ENCODE data around the gene COG7.
A peak's percentile ranks its signal among the peaks of the same experiment; 100 is the strongest.
"Not testable (repeated sequence)": the region's sequence is repeated elsewhere in the genome, so short reads cannot be mapped to it uniquely, and the experiment has no call there.

Gene COG7

GRCh38 chr16:23466162-23466885 is 13.3 kb upstream of the COG7 start:
- Histone ChIP-seq H3K4me3 (ENCODE audit: low read length) (no peak overlapping the region), H3K9ac (ENCODE audit: low read length) (no peak overlapping the region), H3K36me3 (ENCODE audit: control insufficient read depth, insufficient read depth, low read length) (peaks cover 5% of the 10 kb centered on the region), H3K27me3 (ENCODE audit: control insufficient read depth, insufficient read depth, low read length) (no peaks in the 10 kb centered on the region), H3K4me1 (ENCODE audit: control insufficient read depth, insufficient read depth, low read length) (peaks cover 3% of the 10 kb centered on the region), H3K9me3 (ENCODE audit: control insufficient read depth, low read length) (no peaks in the 10 kb centered on the region)

DNA sequence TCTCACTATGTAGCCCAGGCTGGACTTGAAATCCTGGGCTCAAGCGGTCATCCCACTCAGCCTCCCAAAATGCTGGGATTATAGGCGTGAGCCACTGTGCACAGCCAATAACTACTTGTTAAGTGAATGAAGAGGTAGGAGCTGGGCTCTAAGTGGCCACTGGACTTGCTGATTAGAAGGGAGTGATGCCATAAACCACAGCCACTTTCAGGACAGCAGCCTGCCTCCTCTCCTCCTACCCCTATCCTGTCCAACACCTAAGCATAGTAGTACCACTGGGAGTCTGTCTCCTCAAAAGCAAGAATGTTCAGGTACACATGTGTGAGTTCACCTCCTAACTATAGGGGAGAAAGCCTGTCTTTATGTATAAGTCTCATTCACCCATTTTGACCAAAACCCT is 12.2 kb upstream of the COG7 start:
- peaks cover 3% of the 10 kb centered on the region for H3K4me1 ChIP-seq (ENCODE audit: control insufficient read depth, insufficient read depth, low read length)

DNA sequence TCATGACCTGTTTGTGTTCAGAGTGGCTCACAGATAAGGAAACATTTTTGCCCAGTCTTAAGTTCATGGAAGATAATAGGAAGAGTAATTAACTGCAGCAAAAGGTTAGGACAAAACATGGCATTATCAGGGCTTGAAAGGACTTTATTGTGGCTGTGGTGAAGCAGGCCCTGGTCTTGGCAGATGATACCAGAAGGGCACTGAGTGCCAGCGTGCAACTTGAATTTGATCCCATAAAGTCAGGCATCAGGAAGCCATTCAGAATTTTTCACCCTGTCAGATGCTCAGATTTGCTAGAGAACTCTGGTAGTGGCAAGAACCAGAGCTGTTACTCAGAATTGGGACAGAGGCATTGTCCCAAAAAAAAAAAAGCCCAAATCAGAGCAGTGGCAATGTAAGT is 11.2 kb upstream of the COG7 start:
- peaks cover 3% of the 10 kb centered on the region for H3K4me1 ChIP-seq (ENCODE audit: control insufficient read depth, insufficient read depth, low read length)
- H3K36me3 ChIP-seq (ENCODE audit: control insufficient read depth, insufficient read depth, low read length), result peaks cover 5% of the 10 kb centered on the region
- H3K27me3 ChIP-seq (ENCODE audit: control insufficient read depth, insufficient read depth, low read length), result no peaks in the 10 kb centered on the region
- no peaks in the 10 kb centered on the region for H3K9me3 ChIP-seq (ENCODE audit: control insufficient read depth, low read length)
- H3K9ac ChIP-seq (ENCODE audit: low read length), result no peak overlapping the region
- no peak overlapping the region for H3K4me3 ChIP-seq (ENCODE audit: low read length)

More for the DNA sequence above, 12.2 kb upstream of the COG7 start:
- Histone ChIP-seq H3K9ac (ENCODE audit: low read length) (no peak overlapping the region), H3K4me3 (ENCODE audit: low read length) (no peak overlapping the region), H3K36me3 (ENCODE audit: control insufficient read depth, insufficient read depth, low read length) (peaks cover 5% of the 10 kb centered on the region), H3K27me3 (ENCODE audit: control insufficient read depth, insufficient read depth, low read length) (no peaks in the 10 kb centered on the region), H3K9me3 (ENCODE audit: control insufficient read depth, low read length) (no peaks in the 10 kb centered on the region)

- H3K9me3 ChIP-seq (ENCODE audit: control insufficient read depth, low read length); H3K9ac ChIP-seq (ENCODE audit: low read length); H3K36me3 ChIP-seq (ENCODE audit: control insufficient read depth, insufficient read depth, low read length); H3K4me3 ChIP-seq (ENCODE audit: low read length); H3K27me3 ChIP-seq (ENCODE audit: control insufficient read depth, insufficient read depth, low read length); H3K4me1 ChIP-seq (ENCODE audit: control insufficient read depth, insufficient read depth, low read length): not testable (repeated sequence)
These were observed 10.0 kb upstream of the COG7 start for GRCh38 chr16:23462994-23463393.

- peak overlapping the region; percentile 91 for H3K9ac ChIP-seq (ENCODE audit: low read length)
- no peaks in the 10 kb centered on the region for H3K27me3 ChIP-seq (ENCODE audit: control insufficient read depth, insufficient read depth, low read length)
- H3K4me3 ChIP-seq (ENCODE audit: low read length), result peak overlapping the region; percentile 81
- H3K9me3 ChIP-seq (ENCODE audit: control insufficient read depth, low read length), result no peaks in the 10 kb centered on the region
- H3K4me1 ChIP-seq (ENCODE audit: control insufficient read depth, insufficient read depth, low read length), result peaks cover 9% of the 10 kb centered on the region
- no peaks in the 10 kb centered on the region for H3K36me3 ChIP-seq (ENCODE audit: control insufficient read depth, insufficient read depth, low read length)
These were observed 506 bp upstream of the COG7 start for GRCh38 chr16:23453338-23454052.

DNA sequence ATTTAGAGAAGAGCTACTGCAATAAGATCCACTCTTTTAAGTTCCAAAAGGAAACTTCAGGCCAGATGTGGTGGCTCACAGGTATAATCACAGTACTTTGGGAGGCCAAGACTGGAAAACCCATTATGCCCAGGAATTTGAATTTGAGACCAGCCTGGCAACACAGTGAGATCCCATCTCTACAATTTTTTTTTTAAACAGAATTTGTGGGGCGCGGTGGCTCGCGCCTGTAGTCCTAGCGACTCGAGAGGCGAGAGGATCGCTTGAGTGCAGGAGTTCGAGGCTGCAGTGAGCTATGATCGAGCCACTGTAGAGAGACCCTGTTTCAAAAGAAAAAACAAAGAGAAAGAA is 793 bp downstream of the COG7 start:
- Histone ChIP-seq H3K9ac (ENCODE audit: low read length) (peak overlapping the region; percentile 91), H3K36me3 (ENCODE audit: control insufficient read depth, insufficient read depth, low read length) (no peaks in the 10 kb centered on the region), H3K9me3 (ENCODE audit: control insufficient read depth, low read length) (no peaks in the 10 kb centered on the region), H3K27me3 (ENCODE audit: control insufficient read depth, insufficient read depth, low read length) (no peaks in the 10 kb centered on the region), H3K4me3 (ENCODE audit: low read length) (peak overlapping the region; percentile 81), H3K4me1 (ENCODE audit: control insufficient read depth, insufficient read depth, low read length) (peaks cover 14% of the 10 kb centered on the region)

DNA sequence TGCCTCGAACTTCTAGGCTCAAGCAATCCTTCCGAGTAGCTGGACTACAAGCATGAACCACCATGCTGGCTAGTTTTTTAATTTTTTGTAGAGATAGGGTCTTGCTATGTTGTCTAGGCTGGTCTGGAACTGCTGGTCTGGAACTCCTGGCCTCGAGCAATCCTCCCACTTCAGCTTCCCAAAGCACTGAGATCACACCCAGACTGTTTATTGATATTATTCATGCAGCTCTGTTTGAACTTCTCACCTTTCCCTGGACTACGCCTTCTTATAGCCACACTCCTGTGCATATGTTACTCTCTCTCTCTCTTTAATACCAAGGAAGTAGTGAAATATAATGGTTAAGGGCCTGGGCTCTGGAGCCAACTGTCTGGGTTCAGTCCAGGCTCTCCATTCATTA is 4.6 kb downstream of the COG7 start:
- H3K9ac ChIP-seq (ENCODE audit: low read length), result no peak overlapping the region
- no peaks in the 10 kb centered on the region for H3K9me3 ChIP-seq (ENCODE audit: control insufficient read depth, low read length)
- H3K4me1 ChIP-seq (ENCODE audit: control insufficient read depth, insufficient read depth, low read length), result peaks cover 14% of the 10 kb centered on the region
- no peaks in the 10 kb centered on the region for H3K36me3 ChIP-seq (ENCODE audit: control insufficient read depth, insufficient read depth, low read length)
- no peaks in the 10 kb centered on the region for H3K27me3 ChIP-seq (ENCODE audit: control insufficient read depth, insufficient read depth, low read length)
- H3K4me3 ChIP-seq (ENCODE audit: low read length), result no peak overlapping the region

DNA sequence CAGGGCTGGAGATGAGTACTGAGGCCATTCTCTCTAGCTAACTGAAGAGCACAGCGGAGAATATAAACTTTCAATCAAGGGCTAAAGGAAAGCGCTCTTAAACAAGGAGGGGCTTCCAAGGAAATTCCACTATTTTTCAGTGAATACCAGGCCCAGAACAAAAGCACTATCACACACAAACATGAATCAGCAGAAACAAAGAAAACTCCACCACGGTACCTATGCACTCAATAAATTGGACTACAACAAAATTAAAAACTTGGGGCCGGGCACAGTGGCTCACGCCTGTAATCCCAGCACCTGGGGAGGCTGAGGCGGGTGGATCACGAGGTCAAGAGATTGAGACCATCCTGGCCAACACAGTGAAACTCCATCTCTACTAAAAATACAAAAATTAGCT is 15.4 kb downstream of the COG7 start:
- H3K9ac ChIP-seq (ENCODE audit: low read length); H3K27me3 ChIP-seq (ENCODE audit: control insufficient read depth, insufficient read depth, low read length); H3K36me3 ChIP-seq (ENCODE audit: control insufficient read depth, insufficient read depth, low read length); H3K9me3 ChIP-seq (ENCODE audit: control insufficient read depth, low read length); H3K4me3 ChIP-seq (ENCODE audit: low read length): not testable (repeated sequence)
- peaks cover 25% of the 10 kb centered on the region for H3K4me1 ChIP-seq (ENCODE audit: control insufficient read depth, insufficient read depth, low read length)

GRCh38 chr16:23436951-23437350 is 16.0 kb downstream of the COG7 start:
- H3K4me3 ChIP-seq (ENCODE audit: low read length), result no peak overlapping the region
- H3K27me3 ChIP-seq (ENCODE audit: control insufficient read depth, insufficient read depth, low read length), result no peaks in the 10 kb centered on the region
- peaks cover 25% of the 10 kb centered on the region for H3K4me1 ChIP-seq (ENCODE audit: control insufficient read depth, insufficient read depth, low read length)
- no peaks in the 10 kb centered on the region for H3K9me3 ChIP-seq (ENCODE audit: control insufficient read depth, low read length)
- H3K36me3 ChIP-seq (ENCODE audit: control insufficient read depth, insufficient read depth, low read length), result peaks cover 6% of the 10 kb centered on the region
- H3K9ac ChIP-seq (ENCODE audit: low read length), result no peak overlapping the region

- Histone ChIP-seq H3K9ac (ENCODE audit: low read length) (no peak overlapping the region), H3K27me3 (ENCODE audit: control insufficient read depth, insufficient read depth, low read length) (no peaks in the 10 kb centered on the region), H3K36me3 (ENCODE audit: control insufficient read depth, insufficient read depth, low read length) (peaks cover 6% of the 10 kb centered on the region), H3K4me1 (ENCODE audit: control insufficient read depth, insufficient read depth, low read length) (peaks cover 25% of the 10 kb centered on the region), H3K4me3 (ENCODE audit: low read length) (no peak overlapping the region), H3K9me3 (ENCODE audit: control insufficient read depth, low read length) (no peaks in the 10 kb centered on the region)
These were observed 17.5 kb downstream of the COG7 start for GRCh38 chr16:23435500-23435899.

DNA sequence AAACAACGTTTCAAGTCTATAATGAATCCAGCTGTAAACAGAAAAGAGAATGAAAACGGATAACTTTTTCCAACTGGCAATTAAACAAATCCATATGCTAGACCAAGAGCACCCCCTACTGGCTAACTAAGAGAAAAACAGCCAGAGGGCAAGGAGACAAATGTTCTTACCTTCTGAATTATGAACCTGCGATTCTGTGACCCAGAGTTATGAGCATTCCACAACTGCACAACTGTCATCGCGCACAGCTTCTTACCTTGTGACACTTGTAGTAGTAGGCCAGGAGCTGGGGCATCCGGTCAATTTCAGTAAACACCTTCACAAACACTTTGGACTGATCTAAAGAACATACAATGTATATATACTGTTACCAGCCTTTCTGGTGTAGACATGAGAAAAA is 18.6 kb downstream of the COG7 start:
- no peak overlapping the region for H3K4me3 ChIP-seq (ENCODE audit: low read length)
- peaks cover 6% of the 10 kb centered on the region for H3K36me3 ChIP-seq (ENCODE audit: control insufficient read depth, insufficient read depth, low read length)

GRCh38 chr16:23433261-23433920 is 19.6 kb downstream of the COG7 start:
- H3K9me3 ChIP-seq (ENCODE audit: control insufficient read depth, low read length), result no peaks in the 10 kb centered on the region
- H3K4me3 ChIP-seq (ENCODE audit: low read length), result no peak overlapping the region
- no peaks in the 10 kb centered on the region for H3K27me3 ChIP-seq (ENCODE audit: control insufficient read depth, insufficient read depth, low read length)
- peaks cover 25% of the 10 kb centered on the region for H3K4me1 ChIP-seq (ENCODE audit: control insufficient read depth, insufficient read depth, low read length)
- peaks cover 6% of the 10 kb centered on the region for H3K36me3 ChIP-seq (ENCODE audit: control insufficient read depth, insufficient read depth, low read length)
- H3K9ac ChIP-seq (ENCODE audit: low read length), result peak overlapping the region; percentile 22

More for the DNA sequence above, 18.6 kb downstream of the COG7 start:
- H3K4me1 ChIP-seq (ENCODE audit: control insufficient read depth, insufficient read depth, low read length), result peaks cover 25% of the 10 kb centered on the region
- H3K9ac ChIP-seq (ENCODE audit: low read length), result no peak overlapping the region
- H3K27me3 ChIP-seq (ENCODE audit: control insufficient read depth, insufficient read depth, low read length), result no peaks in the 10 kb centered on the region
- H3K9me3 ChIP-seq (ENCODE audit: control insufficient read depth, low read length), result no peaks in the 10 kb centered on the region
